Activated CD4-positive, alpha-beta T cell treated with anti-CD3 and anti-CD28 coated beads, Interleukin-2, amount 50 U/mL, for 1 hour (primary cell): ENCODE data around the gene CACNA2D4.

Experiments used
- DNase-seq: peaks from one replicate; pipeline ENCODE4 v3.0.0-alpha.2; 2020

CACNA2D4 gene

DNA sequence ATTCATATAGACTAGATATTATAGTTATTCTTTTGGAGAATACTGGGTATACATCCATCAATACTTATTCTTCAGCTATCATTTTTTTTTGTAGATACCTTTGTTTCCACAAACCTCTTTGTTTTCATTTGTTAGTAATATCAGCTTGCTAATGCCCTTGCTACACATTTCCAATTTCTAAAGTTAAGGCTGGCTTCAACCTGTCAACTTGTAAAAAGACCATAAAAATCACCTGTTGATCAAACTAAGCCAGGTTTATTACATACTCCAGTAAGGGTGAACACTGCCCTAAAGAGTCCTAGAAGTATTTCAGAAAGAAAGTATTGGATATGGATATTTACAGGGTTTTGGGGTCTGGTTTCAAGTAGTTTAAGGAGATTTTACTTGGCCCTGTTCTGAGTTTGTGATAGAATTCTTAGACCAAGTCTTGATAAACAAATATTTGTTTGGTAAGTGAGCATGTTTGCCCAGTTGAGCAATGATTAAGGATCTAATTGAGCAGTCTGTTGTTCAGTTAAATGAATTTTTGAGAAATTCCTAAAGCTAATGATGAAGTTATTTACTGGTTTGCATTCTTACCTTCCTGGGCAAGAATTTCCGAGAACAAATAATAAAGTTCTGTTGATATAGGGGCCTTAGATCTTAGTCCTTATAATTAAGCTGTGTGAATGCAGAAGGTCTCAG is 150.9 kb downstream of the CACNA2D4 start:
- DNase-seq: no peak

DNA sequence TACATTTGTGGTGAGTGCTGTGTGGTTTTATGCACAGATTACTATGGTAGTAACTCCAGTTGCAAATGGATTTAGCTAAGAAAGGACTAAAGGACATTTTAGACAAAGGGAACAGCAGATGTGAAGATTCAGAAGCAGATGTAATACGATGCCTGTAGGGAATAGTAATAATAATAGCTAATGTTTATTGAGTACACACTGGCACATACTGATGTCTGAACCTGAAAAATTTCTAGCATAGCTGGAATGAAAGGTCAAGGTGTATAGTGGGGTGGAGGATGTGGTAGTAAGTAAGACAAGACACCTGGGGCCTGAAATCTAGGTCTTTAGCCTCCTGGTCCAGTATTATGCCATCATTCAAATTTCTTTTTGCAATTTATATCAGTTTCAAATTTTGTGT is 152.3 kb downstream of the CACNA2D4 start:
- DNase-seq: no peak

DNA sequence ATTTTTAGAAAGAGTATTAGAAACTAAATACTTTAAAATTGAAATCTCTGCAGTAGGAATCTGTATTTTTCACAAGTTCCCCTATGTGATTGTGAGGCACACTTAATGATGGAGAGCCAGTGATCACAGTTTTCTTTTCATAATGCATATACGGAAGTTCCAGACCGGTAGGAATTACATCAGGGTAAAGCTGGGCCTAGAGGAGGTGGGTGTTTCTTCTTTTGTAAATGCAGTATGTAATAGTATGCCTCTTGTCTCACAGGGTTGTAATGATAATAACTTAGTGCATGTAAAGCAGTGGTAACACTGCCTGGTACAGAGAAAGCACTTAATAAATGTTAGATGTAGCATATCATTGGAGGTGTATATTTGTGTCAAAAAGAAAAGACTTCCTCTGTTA is 155.3 kb downstream of the CACNA2D4 start:
- no peak for DNase-seq

DNA sequence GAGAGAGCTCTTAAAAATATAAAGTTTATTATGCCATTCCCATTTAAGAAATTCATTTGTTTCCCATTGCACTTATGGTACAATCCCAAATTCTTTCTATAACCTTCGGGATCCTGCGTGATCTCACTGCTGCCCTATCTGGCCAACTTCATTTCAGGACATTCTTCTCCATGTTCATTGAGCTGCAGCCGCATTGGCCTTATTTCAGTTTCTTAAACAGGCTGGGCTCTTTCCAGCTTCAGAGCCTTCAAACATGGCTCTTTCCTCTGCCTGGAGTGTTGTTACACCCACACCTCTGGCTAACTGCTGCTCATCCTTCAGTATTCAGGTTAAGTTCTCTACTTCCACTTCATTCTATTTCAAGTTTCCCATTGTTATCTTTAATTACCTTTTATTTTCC is 156.6 kb downstream of the CACNA2D4 start:
- DNase-seq: no peak

DNA sequence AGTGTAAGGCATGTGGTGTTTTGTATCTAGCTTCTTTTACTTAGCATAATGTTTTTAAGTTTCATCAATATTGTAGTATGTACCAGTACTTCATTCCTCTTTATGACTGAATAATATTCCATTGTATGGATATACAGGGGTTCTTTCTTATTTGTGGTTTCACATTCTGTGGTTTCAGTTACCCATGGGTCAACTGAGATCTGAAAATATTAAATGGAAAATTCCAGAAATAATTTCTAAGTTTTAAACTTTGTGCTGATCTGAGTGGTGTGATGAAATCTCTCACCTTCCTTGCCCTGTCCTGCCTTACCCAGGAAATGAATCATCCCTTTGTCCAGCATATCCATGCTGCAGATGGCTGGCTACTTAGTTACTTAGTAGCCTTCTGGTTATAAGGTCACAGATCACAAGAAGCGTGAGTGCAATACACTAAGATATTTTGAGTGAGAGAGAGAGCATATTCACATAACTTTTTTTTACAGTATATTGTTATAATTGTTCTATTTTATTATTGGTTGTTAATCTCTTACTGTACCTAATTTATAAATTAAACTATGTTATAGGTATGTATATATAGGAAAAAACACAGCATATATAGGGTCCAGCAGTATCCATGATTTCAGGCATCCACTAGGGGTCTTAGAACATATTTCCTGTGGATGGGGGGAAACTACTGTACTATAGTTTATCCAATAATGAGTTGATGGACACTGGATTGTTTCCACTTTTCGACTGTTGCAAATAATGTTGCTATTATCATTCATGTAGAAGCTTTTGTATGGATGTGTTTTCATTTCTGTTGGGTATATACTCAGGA is 157.7 kb downstream of the CACNA2D4 start:
- DNase-seq: no peak

DNA sequence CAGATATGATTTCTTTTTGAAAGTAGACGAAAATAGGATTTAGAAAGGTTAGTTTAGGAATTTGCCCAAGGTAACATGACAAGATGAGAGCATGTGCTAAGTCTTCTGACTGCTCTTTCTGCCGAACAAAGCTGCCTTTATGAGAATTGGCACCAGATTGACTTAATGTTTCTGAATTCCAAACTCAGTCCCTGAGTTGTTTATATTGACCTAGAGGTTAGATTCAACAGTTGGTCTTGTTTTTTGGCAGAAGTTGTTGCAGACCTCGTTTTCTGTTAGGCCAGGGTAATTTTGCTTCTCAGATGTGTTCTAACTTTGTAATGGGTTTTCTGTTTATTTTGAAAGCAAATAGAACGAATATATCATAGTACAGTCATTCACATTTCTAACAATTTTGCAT is 159.6 kb downstream of the CACNA2D4 start:
- DNase-seq: no peak

DNA sequence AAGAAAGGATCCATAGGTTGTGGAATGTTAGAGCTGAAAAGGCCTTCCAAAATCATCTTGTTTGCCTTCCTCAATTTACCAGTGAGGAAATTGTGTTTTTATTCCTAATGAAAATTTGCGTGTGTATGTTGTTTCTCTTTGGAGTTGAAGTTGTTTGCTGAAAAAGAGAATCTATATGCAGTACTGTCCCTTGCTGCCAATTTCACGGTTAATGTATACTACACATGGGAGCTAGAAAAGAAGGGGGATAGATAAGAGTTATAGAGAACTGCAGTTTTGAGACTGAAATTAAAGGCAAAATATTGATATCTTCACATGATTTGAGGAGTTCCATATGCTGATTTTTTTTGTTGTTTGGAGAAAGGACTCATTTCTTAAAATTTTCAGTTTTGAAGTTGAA is 160.1 kb downstream of the CACNA2D4 start:
- no peak for DNase-seq

DNA sequence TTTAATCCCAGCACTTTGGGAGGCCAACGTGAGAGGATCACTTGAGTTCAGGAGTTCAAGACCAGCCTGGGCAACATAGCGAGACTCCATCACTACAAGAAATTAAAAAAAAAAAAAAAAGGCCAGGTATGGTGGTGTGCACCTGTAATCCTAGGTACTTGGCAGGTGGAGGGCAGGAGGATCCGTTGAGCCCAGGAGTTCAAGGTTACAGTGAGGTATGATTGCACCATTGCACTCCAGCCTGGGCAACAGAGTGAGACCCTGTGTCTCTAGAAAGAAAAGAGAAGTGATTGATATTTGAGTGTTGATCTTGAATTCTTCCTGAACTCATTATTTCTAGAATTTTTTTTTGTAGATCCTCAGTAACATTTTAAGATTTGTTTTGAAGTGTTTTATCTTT is 168.2 kb downstream of the CACNA2D4 start:
- no peak for DNase-seq

DNA sequence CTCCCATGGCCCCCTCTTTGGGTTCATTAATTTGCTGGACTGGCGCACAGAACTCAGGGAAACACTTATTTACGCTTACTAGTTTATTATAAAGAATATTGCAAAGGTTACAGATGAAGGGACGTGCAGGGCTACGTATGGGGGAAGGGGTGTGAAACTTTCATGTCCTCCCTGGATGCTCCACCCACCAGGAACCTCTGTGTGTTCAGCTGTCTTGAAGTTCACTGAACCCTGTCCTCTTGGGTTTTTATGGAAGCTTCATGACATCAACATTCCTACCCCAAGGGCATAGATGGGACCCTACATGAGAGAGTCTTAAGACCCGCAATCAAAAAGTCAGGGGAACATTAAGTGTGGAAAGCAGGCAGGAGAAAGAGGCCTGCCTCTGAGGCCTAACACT is 169.4 kb downstream of the CACNA2D4 start:
- no peak for DNase-seq

DNA sequence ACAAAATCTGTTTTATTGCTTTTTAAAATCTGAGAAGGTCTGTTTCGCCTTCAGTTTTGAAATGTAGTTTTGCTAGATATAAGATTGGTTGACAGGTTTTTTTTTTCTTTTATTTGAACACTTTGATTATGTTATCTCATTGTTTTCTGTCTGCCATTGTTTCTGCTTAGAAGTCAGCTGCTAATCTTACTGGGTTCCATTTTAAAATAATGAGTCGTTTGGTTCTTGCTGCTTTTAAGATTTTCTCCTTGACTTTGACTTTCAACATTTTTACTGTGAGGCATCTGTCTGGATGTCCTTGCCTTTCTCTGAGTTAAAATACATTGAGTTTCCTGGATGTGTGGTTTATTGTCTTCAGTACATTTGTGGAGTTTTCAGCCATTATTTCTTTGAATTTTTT is 170.8 kb downstream of the CACNA2D4 start:
- no peak for DNase-seq

DNA sequence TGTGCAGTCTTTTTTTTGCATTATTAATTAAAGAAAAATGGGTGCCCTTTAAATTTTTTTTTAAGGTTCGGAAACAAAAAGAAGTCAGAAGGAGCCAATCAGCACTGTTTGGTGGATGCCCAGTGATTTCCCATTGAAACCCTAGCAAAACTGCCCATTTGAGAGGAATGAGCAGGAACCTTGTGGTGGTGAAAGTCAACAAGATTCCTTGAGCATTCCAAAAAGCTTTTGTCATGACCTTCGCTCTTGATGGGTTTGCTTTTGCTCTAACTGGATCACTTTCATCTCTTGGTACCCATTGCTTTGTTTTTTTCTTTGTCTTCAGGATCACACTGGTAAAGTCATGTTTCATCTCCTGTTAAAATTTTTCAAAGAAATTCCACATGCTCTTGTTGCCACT is 173.5 kb downstream of the CACNA2D4 start:
- no peak for DNase-seq
